Measurements from ENCODE around the gene FBXL15.

The FBXL15 gene

GRCh38 chr10:102398172-102399020, 22.2 kb upstream of the FBXL15 start:
- no peak for DNase-seq

DNA sequence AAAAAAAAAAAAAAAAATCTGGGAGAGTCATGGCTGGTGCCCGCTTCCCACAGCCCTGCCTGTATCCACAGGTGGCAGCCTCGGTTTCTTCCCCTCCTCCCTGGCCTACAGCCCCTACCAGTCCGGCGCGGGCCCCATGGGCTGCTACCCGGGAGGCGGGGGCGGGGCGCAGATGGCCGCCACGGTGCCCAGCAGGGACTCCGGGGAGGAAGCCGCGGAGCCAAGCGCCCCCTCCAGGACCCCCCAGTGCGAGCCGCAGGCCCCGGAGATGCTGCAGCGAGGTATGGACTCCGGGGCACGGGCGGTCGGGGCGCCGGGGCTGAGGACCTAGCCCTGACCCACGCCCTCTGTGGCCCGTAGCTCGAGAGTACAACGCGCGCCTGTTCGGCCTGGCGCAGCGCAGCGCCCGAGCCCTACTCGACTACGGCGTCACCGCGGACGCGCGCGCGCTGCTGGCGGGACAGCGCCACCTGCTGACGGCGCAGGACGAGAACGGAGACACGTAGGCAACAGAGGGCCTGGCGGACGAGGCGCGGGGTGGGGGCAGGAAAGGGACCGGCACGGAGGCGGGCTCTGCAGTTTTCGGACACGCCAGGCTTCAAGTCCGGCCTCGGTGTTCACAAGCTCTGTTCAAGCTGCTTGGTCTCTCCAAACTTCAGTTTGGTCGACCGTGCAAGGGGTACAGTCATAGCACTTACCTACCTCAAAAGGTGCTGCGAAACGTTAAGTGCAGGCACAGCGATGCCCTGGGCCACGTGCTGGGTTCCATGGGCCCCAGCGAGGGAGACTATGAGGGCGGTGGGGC, 21.2 kb upstream of the FBXL15 start:
- peak; percentile 89 for DNase-seq

DNA sequence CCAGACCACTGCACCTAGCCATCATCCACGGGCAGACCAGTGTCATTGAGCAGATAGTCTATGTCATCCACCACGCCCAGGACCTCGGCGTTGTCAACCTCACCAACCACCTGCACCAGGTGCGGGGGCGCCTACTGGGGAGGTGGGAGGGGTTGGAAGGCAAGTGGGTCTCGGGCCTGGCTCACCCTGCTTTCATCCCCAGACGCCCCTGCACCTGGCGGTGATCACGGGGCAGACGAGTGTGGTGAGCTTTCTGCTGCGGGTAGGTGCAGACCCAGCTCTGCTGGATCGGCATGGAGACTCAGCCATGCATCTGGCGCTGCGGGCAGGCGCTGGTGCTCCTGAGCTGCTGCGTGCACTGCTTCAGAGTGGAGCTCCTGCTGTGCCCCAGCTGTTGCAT, 20.6 kb upstream of the FBXL15 start:
- no peak for DNase-seq

DNA sequence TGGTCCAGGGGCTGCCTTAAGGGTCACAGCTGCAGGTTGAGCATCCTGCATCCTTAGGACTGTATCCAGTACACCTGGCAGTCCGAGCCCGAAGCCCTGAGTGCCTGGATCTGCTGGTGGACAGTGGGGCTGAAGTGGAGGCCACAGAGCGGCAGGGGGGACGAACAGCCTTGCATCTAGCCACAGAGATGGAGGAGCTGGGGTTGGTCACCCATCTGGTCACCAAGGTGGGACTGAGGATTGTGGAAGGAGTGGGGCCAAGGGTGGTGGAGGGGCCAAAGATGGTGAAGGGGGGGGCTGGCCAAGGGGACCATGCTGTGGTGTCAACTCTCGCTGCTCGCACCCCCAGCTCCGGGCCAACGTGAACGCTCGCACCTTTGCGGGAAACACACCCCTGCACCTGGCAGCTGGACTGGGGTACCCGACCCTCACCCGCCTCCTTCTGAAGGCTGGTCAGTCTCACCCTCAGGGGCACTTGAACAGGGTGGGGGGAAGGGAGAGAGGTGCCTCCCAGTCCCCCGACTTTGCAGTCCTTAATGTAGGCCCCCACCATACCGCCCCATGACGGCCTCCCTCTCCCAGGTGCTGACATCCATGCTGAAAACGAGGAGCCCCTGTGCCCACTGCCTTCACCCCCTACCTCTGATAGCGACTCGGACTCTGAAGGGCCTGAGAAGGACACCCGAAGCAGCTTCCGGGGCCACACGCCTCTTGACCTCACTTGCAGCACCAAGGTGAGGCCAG, 19.9 kb upstream of the FBXL15 start:
- DNase-seq = no peak

- DNase-seq = no peak
Measured at GRCh38 chr10:102401342-102401654, 19.3 kb upstream of the FBXL15 start.

- no peak for DNase-seq
Measured at GRCh38 chr10:102401735-102402511, 18.7 kb upstream of the FBXL15 start.

- no peak for DNase-seq
Measured at GRCh38 chr10:102402512-102402896, 18.1 kb upstream of the FBXL15 start.

DNA sequence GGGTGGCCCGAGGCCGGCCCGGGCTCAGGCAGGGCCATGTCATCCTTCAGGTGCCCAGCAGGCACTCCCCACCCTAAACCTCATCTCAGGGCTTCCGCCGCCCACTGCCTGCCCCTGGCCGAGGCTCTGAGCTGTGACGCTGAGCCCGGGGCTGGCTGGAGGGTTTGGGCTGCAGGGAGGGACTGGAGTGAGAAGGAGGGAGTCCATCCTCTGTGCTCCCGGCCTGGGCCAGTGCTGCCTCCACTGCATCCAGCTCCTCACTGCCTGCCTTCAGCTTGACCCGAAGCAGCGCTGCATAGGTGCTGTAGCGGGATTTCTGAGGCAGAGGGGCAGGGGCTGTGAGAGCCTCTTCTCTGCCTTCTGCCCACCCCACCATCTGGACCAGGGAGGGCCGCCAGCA, 17.5 kb upstream of the FBXL15 start:
- DNase-seq = no peak

DNA sequence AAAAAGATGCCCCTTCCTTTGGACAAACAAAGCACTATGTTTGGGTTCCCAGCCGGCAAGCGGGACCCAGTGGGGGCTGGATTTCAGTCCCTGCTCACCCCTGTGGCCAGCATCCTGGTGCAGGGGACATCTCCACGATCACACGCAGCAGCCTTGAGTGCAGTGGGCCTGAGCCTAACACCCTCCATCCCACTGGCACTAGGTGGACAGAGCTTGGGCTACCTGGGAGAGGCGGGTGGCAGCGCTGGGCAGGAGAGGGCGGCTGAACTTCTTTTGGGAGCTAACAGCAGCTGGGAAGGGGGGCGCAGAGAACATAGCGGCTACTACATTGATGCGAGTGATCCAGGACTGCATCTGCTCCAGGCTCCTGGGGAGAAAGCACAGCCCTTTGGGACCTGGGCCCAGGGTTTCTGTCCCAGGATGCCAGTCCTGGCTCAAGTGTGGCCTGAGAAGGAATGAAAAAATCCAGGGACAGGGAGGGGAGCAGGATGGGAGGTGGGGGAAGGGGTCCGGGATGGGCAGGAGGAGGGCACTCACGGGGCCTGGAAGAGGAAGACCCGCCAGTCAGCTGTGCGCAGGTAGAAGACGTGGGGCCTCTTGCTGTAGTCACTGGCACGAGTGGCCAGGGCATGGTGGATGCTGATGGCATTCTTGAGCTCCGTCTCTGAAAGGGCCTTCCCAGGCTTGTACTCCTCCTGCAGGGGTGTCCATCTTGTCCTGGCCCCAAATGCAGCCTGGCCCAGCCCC, 16.1 kb upstream of the FBXL15 start:
- DNase-seq = no peak

GRCh38 chr10:102405108-102405571, 15.5 kb upstream of the FBXL15 start:
- no peak for DNase-seq

GRCh38 chr10:102405632-102406031, 15.0 kb upstream of the FBXL15 start:
- no peak for DNase-seq

DNA sequence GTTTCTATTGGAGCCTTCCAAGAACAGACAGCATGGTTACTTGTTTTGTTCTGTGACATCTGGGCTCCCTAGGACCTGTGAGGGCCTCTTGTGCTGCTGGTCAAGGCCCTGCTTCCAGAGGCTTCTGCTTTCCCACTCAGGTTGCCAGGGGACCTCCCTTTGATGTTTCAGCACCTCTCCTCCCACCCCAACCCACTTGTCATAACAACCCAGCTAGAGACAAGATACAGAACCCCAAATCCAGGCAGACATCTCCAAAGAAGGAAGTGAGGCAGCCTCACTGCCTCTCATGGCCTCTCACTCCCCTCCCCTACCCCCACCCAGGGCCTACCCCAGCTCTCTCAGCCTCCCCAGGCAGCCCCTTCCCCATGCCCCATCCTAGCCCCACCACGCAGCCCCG, 13.8 kb upstream of the FBXL15 start:
- no peak for DNase-seq

DNA sequence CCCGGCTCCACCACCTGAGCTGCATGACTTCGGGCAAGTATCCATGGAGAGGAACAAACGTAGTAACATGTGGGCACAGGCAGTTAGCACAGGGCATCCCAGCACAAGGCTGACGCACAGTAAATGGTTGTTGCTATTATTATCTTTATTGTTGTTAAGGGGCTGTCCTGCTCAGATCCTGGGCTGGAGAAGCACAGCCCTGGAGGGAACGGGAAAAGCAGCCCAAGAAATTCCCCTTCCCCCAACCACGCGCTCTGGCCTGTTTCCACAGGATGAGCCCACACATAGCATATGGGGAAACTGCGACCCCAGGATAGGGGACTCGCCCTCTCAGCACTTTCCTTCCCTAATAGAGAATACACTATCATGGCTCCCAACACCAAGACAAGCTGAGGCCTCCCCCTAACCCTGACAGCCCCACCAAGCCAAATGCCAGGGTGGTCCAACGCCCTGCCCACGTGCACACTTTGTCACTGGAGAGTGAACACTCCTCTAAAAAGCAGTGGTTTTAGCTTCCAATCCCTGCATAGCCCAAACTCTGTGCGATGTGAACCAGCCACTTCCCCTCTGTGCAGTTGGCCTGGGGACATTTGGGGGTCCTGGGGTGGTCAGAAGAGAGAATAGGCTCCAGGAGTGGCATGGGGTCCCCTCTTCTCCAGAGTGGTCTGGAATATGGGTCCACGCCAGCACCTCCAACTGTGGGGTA, 13.1 kb upstream of the FBXL15 start:
- no peak for DNase-seq

DNA sequence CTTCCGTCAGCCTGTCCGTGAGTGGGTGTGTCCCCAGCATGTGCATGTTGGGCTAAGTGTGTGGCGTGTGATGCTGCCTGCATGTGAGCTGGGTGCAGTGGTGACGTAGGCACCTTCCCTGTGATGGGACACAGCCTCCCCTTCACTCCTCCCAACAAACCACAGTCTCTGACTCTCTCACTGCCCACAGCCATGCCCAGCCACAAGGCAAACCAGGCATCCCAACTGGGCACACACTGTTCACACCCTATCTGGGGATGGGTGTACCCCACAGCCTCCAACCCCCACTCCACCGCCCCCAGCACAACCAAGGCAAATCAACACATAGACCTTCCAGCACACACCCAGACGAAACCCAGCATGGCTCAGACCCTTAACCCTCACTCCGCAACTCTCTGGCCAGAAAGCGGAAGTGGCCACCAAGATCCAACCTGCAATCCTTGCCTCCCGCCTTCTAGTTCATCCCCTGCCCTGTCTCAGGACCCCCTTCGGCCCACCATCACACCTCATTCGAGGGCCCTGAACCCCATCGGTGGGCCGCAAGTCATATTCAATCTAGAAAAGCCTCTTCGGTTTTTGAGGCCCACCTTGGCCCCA, 12.4 kb upstream of the FBXL15 start:
- no peak for DNase-seq

- peak; percentile 75 for DNase-seq
Measured at GRCh38 chr10:102408728-102409603, 11.7 kb upstream of the FBXL15 start.

DNA sequence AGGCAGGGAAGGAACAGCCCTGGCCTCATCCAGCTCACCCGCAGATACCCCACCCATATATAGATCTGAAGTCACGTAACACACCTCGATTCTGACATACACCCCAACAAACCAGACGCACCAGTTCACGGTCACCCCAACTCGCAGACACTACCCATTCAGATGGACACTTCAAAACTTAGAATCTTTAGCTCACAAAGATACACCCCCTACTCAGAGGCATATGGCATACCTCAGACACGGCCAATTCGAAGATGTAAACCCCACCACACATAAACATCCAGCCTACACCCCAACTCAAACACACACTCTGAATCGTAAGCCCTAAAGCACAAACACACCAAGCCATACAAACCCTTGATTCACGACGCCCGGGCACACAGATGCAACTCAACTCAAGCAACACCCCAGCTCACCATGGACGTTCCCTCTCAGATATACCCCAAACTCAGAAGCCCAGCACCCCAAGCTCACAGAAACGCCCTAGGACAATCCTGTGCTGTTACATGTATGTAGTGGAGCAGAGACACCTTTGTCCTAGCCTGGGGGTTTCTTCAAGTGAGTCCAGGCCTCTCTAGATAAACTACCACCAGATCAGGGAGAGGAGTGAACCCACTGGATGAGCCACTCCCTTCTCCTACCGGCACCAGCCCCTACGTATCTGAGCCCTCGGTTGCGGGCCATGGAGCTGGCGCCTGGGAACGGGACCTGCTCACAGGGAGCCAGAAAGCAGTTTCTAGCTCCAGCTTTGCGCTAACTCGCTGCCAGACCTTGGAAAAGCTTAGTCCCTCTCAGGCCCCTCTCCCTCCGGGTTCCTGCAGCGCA, 10.8 kb upstream of the FBXL15 start:
- no peak for DNase-seq

DNA sequence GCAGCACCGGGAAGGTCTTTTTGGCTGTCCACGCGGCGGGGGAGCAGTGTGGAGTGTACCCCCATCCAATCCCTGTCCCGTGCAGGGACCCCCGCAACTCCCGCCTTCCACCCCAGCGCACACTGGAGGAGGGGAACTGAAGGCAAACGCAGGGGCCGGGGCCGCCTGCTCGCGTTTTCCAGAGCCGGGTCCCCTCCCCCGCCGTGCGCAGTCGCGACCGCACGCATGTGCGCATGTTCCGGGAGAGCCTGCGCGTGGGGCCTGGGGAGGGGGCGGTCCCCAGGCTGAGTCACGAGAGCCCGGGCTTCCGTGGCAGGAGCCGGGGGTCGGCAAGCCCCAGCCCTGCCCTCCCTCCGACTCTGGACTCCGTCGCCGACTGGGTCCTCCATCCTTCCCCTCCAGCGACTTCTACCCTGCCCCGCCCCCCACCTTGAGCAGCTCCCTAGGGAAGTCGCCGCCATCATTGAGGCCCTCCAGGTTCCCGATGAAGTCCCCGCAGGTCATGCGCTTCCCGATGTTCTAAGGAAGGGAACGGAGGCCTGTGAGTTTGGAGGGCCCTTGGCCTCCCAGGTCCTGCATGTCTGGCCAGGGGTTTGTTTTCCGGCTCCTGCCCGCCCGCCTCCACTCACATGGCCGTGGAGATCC, 10.1 kb upstream of the FBXL15 start:
- DNase-seq = peak; percentile 61
